Measurements from ENCODE around the gene LATS2. TPM values are rescaled to one million over a fixed set of nuclear protein-coding genes. Genes with fewer than 3 reads are reported as not detected.

Gene LATS2
- total and polyA plus RNA-seq, 4 donors = 8.1 to 12.1 (median 8.6) TPM

GRCh38 chr13:21012841-21013681, 48.3 kb downstream of the LATS2 start:
- Histone ChIP-seq H3K27ac (ENCODE audit: low read depth, low read length) (no peak overlapping the region), H3K4me1 (ENCODE audit: control insufficient read depth, insufficient read depth, low read length) (peaks cover 28% of the 10 kb centered on the region), H3K27me3 (ENCODE audit: control insufficient read depth, insufficient read depth, low read length) (no peaks in the 10 kb centered on the region), H3K4me3 (ENCODE audit: low read depth, low read length) (no peak overlapping the region), H3K36me3 (ENCODE audit: control insufficient read depth, insufficient read depth, low read length) (no peaks in the 10 kb centered on the region), H3K9me3 (ENCODE audit: control insufficient read depth, insufficient read depth, low read length) (no peaks in the 10 kb centered on the region)
- 74% methylated on average over 2 of the region's 5 CpGs for WGBS (ENCODE audit: insufficient coverage)
- no peak for DNase-seq (ENCODE audit: low read depth in 4 of 6, low spot score in 6 of 6)

- Histone ChIP-seq H3K27ac (ENCODE audit: low read depth, low read length) (no peak overlapping the region), H3K4me1 (ENCODE audit: control insufficient read depth, insufficient read depth, low read length) (peaks cover 28% of the 10 kb centered on the region), H3K36me3 (ENCODE audit: control insufficient read depth, insufficient read depth, low read length) (no peaks in the 10 kb centered on the region), H3K27me3 (ENCODE audit: control insufficient read depth, insufficient read depth, low read length) (no peaks in the 10 kb centered on the region), H3K4me3 (ENCODE audit: low read depth, low read length) (no peak overlapping the region), H3K9me3 (ENCODE audit: control insufficient read depth, insufficient read depth, low read length) (no peaks in the 10 kb centered on the region)
- 71% methylated on average over 4 of the region's 5 CpGs for WGBS (ENCODE audit: insufficient coverage)
- no peak for DNase-seq (ENCODE audit: low read depth in 4 of 6, low spot score in 6 of 6)
Measured at GRCh38 chr13:21012211-21012610, 49.2 kb downstream of the LATS2 start.

GRCh38 chr13:21011378-21011777, 50.0 kb downstream of the LATS2 start:
- no peak for DNase-seq (ENCODE audit: low read depth in 4 of 6, low spot score in 6 of 6)
- Histone ChIP-seq H3K9me3 (ENCODE audit: control insufficient read depth, insufficient read depth, low read length) (no peaks in the 10 kb centered on the region), H3K27ac (ENCODE audit: low read depth, low read length) (no peak overlapping the region), H3K36me3 (ENCODE audit: control insufficient read depth, insufficient read depth, low read length) (no peaks in the 10 kb centered on the region), H3K4me1 (ENCODE audit: control insufficient read depth, insufficient read depth, low read length) (peaks cover 24% of the 10 kb centered on the region), H3K27me3 (ENCODE audit: control insufficient read depth, insufficient read depth, low read length) (no peaks in the 10 kb centered on the region), H3K4me3 (ENCODE audit: low read depth, low read length) (no peak overlapping the region)

- no peak for DNase-seq (ENCODE audit: low read depth in 4 of 6, low spot score in 6 of 6)
- WGBS (ENCODE audit: insufficient coverage) = 71% methylated on average over 1 of the region's 1 CpG
- H3K27ac ChIP-seq (ENCODE audit: low read depth, low read length) = no peak overlapping the region
- H3K4me3 ChIP-seq (ENCODE audit: low read depth, low read length) = no peak overlapping the region
- H3K27me3 ChIP-seq (ENCODE audit: control insufficient read depth, insufficient read depth, low read length) = no peaks in the 10 kb centered on the region
- H3K4me1 ChIP-seq (ENCODE audit: control insufficient read depth, insufficient read depth, low read length) = peaks cover 24% of the 10 kb centered on the region
- no peaks in the 10 kb centered on the region for H3K36me3 ChIP-seq (ENCODE audit: control insufficient read depth, insufficient read depth, low read length)
- H3K9me3 ChIP-seq (ENCODE audit: control insufficient read depth, insufficient read depth, low read length) = no peaks in the 10 kb centered on the region
Measured at GRCh38 chr13:21010621-21011020, 50.8 kb downstream of the LATS2 start.

- Histone ChIP-seq H3K27me3 (ENCODE audit: control insufficient read depth, insufficient read depth, low read length) (no peaks in the 10 kb centered on the region), H3K4me1 (ENCODE audit: control insufficient read depth, insufficient read depth, low read length) (peaks cover 32% of the 10 kb centered on the region), H3K27ac (ENCODE audit: low read depth, low read length) (no peak overlapping the region), H3K4me3 (ENCODE audit: low read depth, low read length) (no peak overlapping the region), H3K36me3 (ENCODE audit: control insufficient read depth, insufficient read depth, low read length) (no peaks in the 10 kb centered on the region), H3K9me3 (ENCODE audit: control insufficient read depth, insufficient read depth, low read length) (no peaks in the 10 kb centered on the region)
- 55% methylated on average over 5 of the region's 7 CpGs for WGBS (ENCODE audit: insufficient coverage)
- peak in 2 of 6 donors; percentile 41 to 42 for DNase-seq (ENCODE audit: low read depth in 4 of 6, low spot score in 6 of 6)
Measured at GRCh38 chr13:21009036-21009435, 52.4 kb downstream of the LATS2 start.

GRCh38 chr13:21008026-21008425, 53.4 kb downstream of the LATS2 start:
- no peak overlapping the region for H3K27ac ChIP-seq (ENCODE audit: low read depth, low read length)

GRCh38 chr13:21006141-21007005, 55.0 kb downstream of the LATS2 start:
- H3K27ac ChIP-seq (ENCODE audit: low read depth, low read length) = peak overlapping the region; percentile 0
- peak in 2 of 6 donors; percentile 13 to 53 for DNase-seq (ENCODE audit: low read depth in 4 of 6, low spot score in 6 of 6)
- H3K27me3 ChIP-seq (ENCODE audit: control insufficient read depth, insufficient read depth, low read length) = no peaks in the 10 kb centered on the region
- no peaks in the 10 kb centered on the region for H3K9me3 ChIP-seq (ENCODE audit: control insufficient read depth, insufficient read depth, low read length)
- 74% methylated on average over 5 of the region's 11 CpGs for WGBS (ENCODE audit: insufficient coverage)
- H3K36me3 ChIP-seq (ENCODE audit: control insufficient read depth, insufficient read depth, low read length) = no peaks in the 10 kb centered on the region
- no peak overlapping the region for H3K4me3 ChIP-seq (ENCODE audit: low read depth, low read length)
- H3K4me1 ChIP-seq (ENCODE audit: control insufficient read depth, insufficient read depth, low read length) = peaks cover 27% of the 10 kb centered on the region

More at GRCh38 chr13:21008026-21008425, 53.4 kb downstream of the LATS2 start:
- H3K27me3 ChIP-seq (ENCODE audit: control insufficient read depth, insufficient read depth, low read length) = no peaks in the 10 kb centered on the region
- H3K4me3 ChIP-seq (ENCODE audit: low read depth, low read length) = no peak overlapping the region
- 99% methylated on average over 8 of the region's 11 CpGs for WGBS (ENCODE audit: insufficient coverage)
- no peaks in the 10 kb centered on the region for H3K9me3 ChIP-seq (ENCODE audit: control insufficient read depth, insufficient read depth, low read length)
- peaks cover 27% of the 10 kb centered on the region for H3K4me1 ChIP-seq (ENCODE audit: control insufficient read depth, insufficient read depth, low read length)
- DNase-seq (ENCODE audit: low read depth in 4 of 6, low spot score in 6 of 6) = no peak
- no peaks in the 10 kb centered on the region for H3K36me3 ChIP-seq (ENCODE audit: control insufficient read depth, insufficient read depth, low read length)

GRCh38 chr13:21005193-21005592, 56.2 kb downstream of the LATS2 start:
- Histone ChIP-seq H3K27ac (ENCODE audit: low read depth, low read length) (peak overlapping the region; percentile 26), H3K9me3 (ENCODE audit: control insufficient read depth, insufficient read depth, low read length) (no peaks in the 10 kb centered on the region), H3K4me3 (ENCODE audit: low read depth, low read length) (no peak overlapping the region), H3K4me1 (ENCODE audit: control insufficient read depth, insufficient read depth, low read length) (peaks cover 27% of the 10 kb centered on the region), H3K27me3 (ENCODE audit: control insufficient read depth, insufficient read depth, low read length) (no peaks in the 10 kb centered on the region), H3K36me3 (ENCODE audit: control insufficient read depth, insufficient read depth, low read length) (no peaks in the 10 kb centered on the region)
- DNase-seq (ENCODE audit: low read depth in 4 of 6, low spot score in 6 of 6) = no peak
- 63% methylated on average over 3 of the region's 3 CpGs for WGBS (ENCODE audit: insufficient coverage)

- 92% methylated on average over 1 of the region's 5 CpGs for WGBS (ENCODE audit: insufficient coverage)
- no peak for DNase-seq (ENCODE audit: low read depth in 4 of 6, low spot score in 6 of 6)
- H3K4me1 ChIP-seq (ENCODE audit: control insufficient read depth, insufficient read depth, low read length) = peaks cover 23% of the 10 kb centered on the region
Measured at GRCh38 chr13:21001471-21001870, 59.9 kb downstream of the LATS2 start.

More at GRCh38 chr13:21001471-21001870, 59.9 kb downstream of the LATS2 start:
- no peaks in the 10 kb centered on the region for H3K27me3 ChIP-seq (ENCODE audit: control insufficient read depth, insufficient read depth, low read length)
- peaks cover 8% of the 10 kb centered on the region for H3K36me3 ChIP-seq (ENCODE audit: control insufficient read depth, insufficient read depth, low read length)
- no peaks in the 10 kb centered on the region for H3K9me3 ChIP-seq (ENCODE audit: control insufficient read depth, insufficient read depth, low read length)
- no peak overlapping the region for H3K27ac ChIP-seq (ENCODE audit: low read depth, low read length)
- H3K4me3 ChIP-seq (ENCODE audit: low read depth, low read length) = no peak overlapping the region
